Measurements from ENCODE around the gene HOXD12.

DNA sequence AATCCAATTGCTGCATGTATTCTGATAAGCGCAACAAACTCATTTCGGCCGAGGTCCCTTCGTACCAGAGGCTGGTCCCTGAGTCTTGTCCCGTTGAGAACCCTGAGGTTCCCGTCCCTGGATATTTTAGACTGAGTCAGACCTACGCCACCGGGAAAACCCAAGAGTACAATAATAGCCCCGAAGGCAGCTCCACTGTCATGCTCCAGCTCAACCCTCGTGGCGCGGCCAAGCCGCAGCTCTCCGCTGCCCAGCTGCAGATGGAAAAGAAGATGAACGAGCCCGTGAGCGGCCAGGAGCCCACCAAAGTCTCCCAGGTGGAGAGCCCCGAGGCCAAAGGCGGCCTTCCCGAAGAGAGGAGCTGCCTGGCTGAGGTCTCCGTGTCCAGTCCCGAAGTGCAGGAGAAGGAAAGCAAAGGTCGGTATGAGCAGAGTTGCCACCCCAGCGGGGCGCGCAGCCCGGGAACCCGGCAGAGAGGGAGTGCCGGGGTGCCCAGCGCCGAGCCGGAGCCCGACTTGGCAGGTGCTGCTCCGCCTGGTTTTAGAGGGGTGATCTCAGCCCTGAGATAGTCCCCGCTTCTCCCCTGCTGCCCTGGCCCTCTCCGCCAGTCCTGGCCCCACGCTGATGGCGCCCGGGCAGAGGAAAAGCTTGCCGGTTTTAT, 17.7 kb downstream of the HOXD12 start:
- TF ChIP-seq, protein P1, sequence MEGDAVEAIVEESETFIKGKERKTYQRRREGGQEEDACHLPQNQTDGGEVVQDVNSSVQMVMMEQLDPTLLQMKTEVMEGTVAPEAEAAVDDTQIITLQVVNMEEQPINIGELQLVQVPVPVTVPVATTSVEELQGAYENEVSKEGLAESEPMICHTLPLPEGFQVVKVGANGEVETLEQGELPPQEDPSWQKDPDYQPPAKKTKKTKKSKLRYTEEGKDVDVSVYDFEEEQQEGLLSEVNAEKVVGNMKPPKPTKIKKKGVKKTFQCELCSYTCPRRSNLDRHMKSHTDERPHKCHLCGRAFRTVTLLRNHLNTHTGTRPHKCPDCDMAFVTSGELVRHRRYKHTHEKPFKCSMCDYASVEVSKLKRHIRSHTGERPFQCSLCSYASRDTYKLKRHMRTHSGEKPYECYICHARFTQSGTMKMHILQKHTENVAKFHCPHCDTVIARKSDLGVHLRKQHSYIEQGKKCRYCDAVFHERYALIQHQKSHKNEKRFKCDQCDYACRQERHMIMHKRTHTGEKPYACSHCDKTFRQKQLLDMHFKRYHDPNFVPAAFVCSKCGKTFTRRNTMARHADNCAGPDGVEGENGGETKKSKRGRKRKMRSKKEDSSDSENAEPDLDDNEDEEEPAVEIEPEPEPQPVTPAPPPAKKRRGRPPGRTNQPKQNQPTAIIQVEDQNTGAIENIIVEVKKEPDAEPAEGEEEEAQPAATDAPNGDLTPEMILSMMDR (IDR thresholded peaks at IDR 0.05; ENCODE audit: low read depth, low read length, poor library complexity, severe bottlenecking) = no peak
- TF ChIP-seq EZH2phosphoT487 (IDR thresholded peaks at IDR 0.05; ENCODE audit: borderline replicate concordance, low read length) = no peak

Measured in DOHH2 (cell line).